GM12891 (cell line): Measurements from ENCODE around the gene ADAMTSL1.

Experiments used
- PAX5 ChIP-seq: IDR thresholded peaks from 2 replicates; pipeline ENCODE4 v1.6.1; 2011; ENCODE audit warnings: low read length, moderate library complexity, mild to moderate bottlenecking; ENCODE audit not compliant: insufficient read depth, severe bottlenecking
- POLR2A ChIP-seq: IDR thresholded peaks from 2 replicates; pipeline ENCODE4 v1.6.1; 2011; ENCODE audit warnings: low read depth, low read length, control low read depth
- POLR2AphosphoS5 ChIP-seq: IDR thresholded peaks from 2 replicates; pipeline ENCODE4 v1.6.1; 2011; ENCODE audit warnings: low read depth, low read length, control low read depth
- SPI1 ChIP-seq: IDR thresholded peaks from 2 replicates; pipeline ENCODE4 v1.6.1; 2011; ENCODE audit warnings: low read depth, low read length, control low read depth
- TAF1 ChIP-seq: IDR thresholded peaks from 2 replicates; pipeline ENCODE4 v1.6.1; 2011; ENCODE audit warnings: low read depth, low read length, control low read depth

- TF ChIP-seq TAF1 (no peak), POLR2AphosphoS5 (no peak), POLR2A (no peak), SPI1 (no peak), PAX5 (no peak)
Measured at GRCh38 chr9:18811171-18811570, 337.2 kb downstream of the ADAMTSL1 start.
